Adrenal gland (tissue), 5 donors: ENCODE results near the gene COL24A1.

ENCODE experiments used
- CTCF ChIP-seq, 6 experiments: fragments of 450-650 bp in 4 of 6; fragments of 200-600 bp in 2 of 6; sonication (generic) in 1 of 6; IDR thresholded peaks; 1 replicate in 5 of 6; 2 replicates in 1 of 6; pipeline versions ENCODE4 v1.5.1 to v1.8.0; 2016 to 2021; ENCODE audit warnings: antibody characterized with exemption in 6 of 6, mild to moderate bottlenecking in 2 of 6, moderate library complexity in 1 of 6
- POLR2A ChIP-seq, 2 donors: fragments of 450-650 bp; IDR thresholded peaks; one replicate each; pipeline ENCODE4 v1.6.1; 2017; ENCODE audit warnings: antibody characterized with exemption in 2 of 2, mild to moderate bottlenecking in 2 of 2, moderate library complexity in 1 of 2
- donor health status: DM: no; HTN: no; CAD: no.

- TF ChIP-seq CTCF (IDR thresholded peaks at IDR 0.05) (no peak), POLR2A (IDR thresholded peaks at IDR 0.05) (no peak)
Measured at GRCh38 chr1:86159800-86160199, 3.2 kb upstream of the COL24A1 start.
